ENCODE measurements around the gene AAMDC. TPM values are rescaled to one million over a fixed set of nuclear protein-coding genes. Genes with fewer than 3 reads are reported as not detected.
"Not testable (repeated sequence)": the region's sequence is repeated elsewhere in the genome, so short reads cannot be mapped to it uniquely, and the experiment has no call there.

The AAMDC gene
- total RNA-seq, 2 donors from 2014 or later: 103 to 113 TPM

DNA sequence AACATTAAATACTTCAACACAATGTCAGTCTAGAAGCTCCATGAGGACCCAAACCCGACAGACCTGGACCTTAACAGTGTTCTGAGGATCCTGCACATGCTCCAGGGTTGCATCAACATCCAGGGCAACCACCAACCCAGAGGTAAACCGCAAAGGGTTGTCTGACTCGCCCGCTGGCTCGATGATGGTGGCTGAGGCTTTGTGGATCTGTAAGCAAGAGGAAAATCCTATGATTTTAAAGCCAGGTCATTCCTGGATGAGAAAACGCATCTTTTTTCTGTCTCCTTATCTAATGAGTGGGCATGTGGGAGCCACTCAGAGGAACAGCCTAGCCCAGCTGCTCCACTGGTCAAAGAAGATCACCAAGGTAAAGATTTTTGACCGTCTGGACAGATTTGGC lies 70.3 kb downstream of the AAMDC start:
- H3K36me3 ChIP-seq: peaks cover 11% of the 10 kb centered on the region
- DNase-seq (ENCODE audit: low spot score); H3K27ac ChIP-seq; H3K9me3 ChIP-seq; H3K4me3 ChIP-seq; H3K27me3 ChIP-seq; H3K4me1 ChIP-seq: not testable (repeated sequence)

DNA sequence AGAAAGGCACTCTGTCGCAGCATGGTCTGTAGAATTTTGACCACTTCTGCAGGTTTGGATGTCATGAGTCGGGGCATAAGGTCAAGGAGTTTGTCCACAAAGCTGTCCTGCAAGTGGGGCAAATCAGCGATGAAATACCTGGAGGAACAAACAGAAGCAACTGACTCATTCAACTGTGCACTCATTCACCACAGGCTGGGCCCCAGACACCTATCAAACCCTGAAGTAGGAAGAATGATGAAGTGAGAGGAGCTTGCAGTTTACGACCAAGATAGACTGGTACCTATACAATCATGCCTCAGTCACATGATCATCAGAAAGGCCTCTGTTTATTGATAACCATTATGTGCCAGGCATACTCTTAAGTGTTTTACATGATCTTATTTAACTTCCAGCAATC lies 70.8 kb downstream of the AAMDC start:
- H3K36me3 ChIP-seq: peaks cover 11% of the 10 kb centered on the region

DNA sequence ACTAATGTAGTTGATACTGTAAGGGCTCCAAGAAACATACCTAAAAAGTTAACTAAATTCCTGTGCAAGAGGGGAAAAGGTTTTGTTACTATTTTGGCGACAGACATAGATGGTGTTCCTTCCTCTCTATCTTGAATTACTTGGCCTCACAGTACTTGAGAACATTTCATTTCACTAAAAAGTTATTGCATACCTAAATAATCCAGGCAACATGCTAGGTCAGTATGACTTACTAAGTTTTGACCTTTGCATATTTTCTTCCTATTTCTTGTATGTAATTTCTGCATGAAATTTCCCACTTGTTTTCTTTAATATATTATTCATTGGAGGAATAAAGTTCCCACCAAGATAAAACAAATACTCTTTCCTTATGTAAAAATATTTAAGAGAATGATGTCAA lies 74.0 kb downstream of the AAMDC start:
- not testable (repeated sequence) for H3K9me3 ChIP-seq; H3K27ac ChIP-seq; H3K4me3 ChIP-seq; H3K4me1 ChIP-seq; H3K27me3 ChIP-seq; DNase-seq (ENCODE audit: low spot score)
- H3K36me3 ChIP-seq: peaks cover 22% of the 10 kb centered on the region

More for the DNA sequence above, 70.8 kb downstream of the AAMDC start:
- not testable (repeated sequence) for H3K4me1 ChIP-seq; H3K27me3 ChIP-seq; H3K9me3 ChIP-seq; H3K4me3 ChIP-seq; DNase-seq (ENCODE audit: low spot score); H3K27ac ChIP-seq

DNA sequence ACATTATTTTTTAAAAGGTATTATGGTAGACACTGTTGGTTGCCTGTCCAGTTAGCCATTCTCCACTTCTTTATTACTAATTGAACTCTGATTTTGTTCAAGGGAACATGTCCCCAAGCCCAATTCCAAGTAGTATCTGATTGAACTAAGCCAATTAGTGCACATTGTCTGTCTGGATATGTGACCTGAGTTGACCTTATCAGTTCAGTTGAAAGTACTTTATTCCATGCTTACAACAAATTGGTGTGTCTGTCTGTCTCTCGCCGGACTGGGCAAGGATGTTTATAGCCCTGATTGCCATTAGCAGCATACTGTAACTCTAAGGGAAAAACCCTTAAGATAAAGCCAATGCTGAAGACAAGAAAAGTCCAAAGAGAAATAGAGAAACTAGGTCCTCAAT lies 87.9 kb downstream of the AAMDC start:
- H3K4me3 ChIP-seq: no peak overlapping the region
- no peaks in the 10 kb centered on the region for H3K9me3 ChIP-seq
- no peak overlapping the region for H3K27ac ChIP-seq
- no peaks in the 10 kb centered on the region for H3K4me1 ChIP-seq
- no peak for TF ChIP-seq CTCF (IDR thresholded peaks at IDR 0.05)
- no peak for DNase-seq (ENCODE audit: low spot score)
- no peaks in the 10 kb centered on the region for H3K36me3 ChIP-seq
- H3K27me3 ChIP-seq: no peaks in the 10 kb centered on the region

DNA sequence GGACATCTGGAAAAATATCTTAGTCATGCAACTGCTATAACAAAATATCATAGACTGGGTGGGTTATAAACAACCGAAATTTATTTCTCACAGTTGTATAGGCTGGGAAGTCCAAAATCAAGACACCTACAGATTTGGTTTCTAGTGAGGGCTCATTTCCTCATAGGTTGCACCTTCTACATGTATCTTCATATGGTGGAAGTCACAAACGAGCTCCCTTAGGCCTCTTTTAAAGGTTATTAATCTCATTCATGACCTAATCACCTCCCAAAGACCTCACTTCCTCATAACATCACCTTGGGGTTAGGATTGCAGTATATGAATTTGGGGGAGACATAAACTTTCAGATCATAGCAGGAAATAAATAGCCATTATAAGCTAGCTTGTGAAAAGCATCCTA lies 88.3 kb downstream of the AAMDC start:
- peaks cover 0 to 1% of the 10 kb centered on the region in 2 donors for H3K4me1 ChIP-seq
- no peak for TF ChIP-seq CTCF (IDR thresholded peaks at IDR 0.05)
- no peaks in the 10 kb centered on the region for H3K27me3 ChIP-seq
- no peak for DNase-seq (ENCODE audit: low spot score)
- no peak overlapping the region for H3K27ac ChIP-seq
- H3K36me3 ChIP-seq: no peaks in the 10 kb centered on the region
- no peak overlapping the region for H3K4me3 ChIP-seq
- no peaks in the 10 kb centered on the region for H3K9me3 ChIP-seq

DNA sequence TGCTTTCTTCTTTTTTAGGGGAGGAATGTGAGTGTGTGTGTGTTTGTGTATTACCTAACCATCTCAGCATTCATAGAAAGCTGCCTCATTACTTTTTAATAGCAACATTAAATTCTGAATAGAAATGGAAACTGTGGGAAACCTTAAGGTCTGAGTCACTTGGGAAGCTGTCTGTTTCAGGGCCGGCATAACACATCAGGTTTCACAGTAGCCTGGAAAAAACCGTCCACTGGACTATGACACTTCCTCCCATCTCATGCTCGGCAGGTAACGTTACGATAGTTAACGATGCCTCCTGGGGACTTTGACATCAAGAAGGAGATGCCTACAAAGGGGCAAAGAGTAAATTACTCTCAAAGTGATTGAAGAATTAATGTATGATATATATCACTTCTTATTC lies 89.9 kb downstream of the AAMDC start:
- not testable (repeated sequence) for DNase-seq (ENCODE audit: low spot score); H3K9me3 ChIP-seq; H3K27ac ChIP-seq

DNA sequence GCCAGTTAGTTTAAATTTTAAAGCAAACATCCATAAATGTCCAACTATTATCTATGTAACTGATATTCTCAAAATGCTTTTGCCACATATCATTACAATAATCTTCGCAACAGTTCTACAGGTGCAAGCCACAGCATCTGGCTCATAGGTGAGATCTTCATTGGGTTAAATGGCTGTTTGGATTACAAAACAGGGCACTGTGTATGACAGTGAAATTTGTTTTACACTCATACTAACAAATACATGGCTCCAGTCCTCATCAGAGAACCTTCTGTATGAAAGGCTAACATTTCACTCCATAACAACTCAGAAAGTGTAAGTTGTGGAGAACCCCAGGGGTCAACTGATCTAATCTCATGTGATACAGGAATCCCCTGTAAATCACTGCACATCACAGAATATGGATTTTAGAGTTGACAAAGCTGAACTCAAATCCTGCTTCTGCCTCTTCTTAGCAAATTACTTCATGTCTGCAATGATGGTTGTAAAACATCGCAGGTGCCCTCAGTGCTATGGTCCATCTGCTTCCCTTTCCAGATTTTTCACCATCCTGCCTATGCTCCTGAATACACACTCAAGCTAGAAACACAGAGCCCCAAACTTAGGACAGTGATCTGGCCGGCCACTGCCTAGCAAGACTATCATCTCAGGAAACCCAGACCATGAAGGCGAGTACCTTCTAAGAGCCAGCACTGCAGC lies 92.8 kb downstream of the AAMDC start:
- H3K4me1 ChIP-seq; H3K36me3 ChIP-seq; H3K27ac ChIP-seq; DNase-seq (ENCODE audit: low spot score); H3K27me3 ChIP-seq; H3K9me3 ChIP-seq; H3K4me3 ChIP-seq: not testable (repeated sequence)

More for the DNA sequence above, 89.9 kb downstream of the AAMDC start:
- not testable (repeated sequence) for H3K36me3 ChIP-seq, H3K4me1 ChIP-seq, H3K27me3 ChIP-seq, H3K4me3 ChIP-seq

DNA sequence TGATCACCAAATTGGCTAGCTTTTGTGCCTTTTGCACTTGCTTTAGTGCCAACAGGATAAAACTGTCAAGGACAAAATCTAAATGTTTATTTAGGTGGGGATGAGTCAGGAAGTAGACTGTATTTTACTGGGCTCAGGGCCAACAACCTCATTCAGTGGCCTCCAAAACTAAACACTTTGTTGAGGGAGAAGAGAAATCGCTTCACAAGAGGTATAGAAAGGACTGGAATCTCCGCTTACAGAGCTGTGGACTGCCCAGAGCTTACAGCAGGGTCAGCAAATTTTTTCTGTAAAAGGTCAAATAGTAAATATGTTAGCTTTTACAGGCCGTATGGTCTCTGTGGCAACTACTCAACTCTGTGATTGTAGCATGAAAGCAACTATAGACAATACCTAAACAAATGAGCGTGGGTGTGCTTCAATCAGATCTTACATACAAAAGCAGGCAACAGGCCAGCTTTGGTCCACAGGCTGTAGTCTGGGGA lies 93.4 kb downstream of the AAMDC start:
- not testable (repeated sequence) for H3K4me1 ChIP-seq; H3K4me3 ChIP-seq; H3K27me3 ChIP-seq; DNase-seq (ENCODE audit: low spot score); H3K27ac ChIP-seq; H3K9me3 ChIP-seq; H3K36me3 ChIP-seq

DNA sequence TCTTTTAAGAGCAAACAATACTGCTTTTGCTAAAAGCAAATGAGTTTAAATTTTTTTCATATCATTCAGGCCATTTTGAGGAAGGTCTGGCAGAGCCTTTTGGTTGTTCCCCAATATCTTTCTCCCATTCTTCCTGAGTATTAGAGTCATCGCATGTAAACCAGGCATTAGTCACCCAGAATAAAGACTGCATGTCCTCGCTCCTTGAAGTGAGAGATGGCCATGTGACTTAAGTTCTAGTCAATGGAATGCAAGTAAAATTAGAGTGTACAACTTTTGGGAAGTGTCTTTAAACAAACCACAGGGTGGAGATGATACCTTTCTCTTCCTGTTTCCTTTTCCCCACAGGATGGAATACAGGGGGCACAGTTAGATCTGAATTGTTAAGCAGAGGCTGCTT lies 96.8 kb downstream of the AAMDC start:
- H3K4me1 ChIP-seq; H3K9me3 ChIP-seq; H3K27me3 ChIP-seq; H3K4me3 ChIP-seq; H3K27ac ChIP-seq; H3K36me3 ChIP-seq; DNase-seq (ENCODE audit: low spot score): not testable (repeated sequence)

Other genes with a start within 250 kb of the AAMDC start
- 1 to 10 TPM in 1 of 2 donors, under 1 TPM in 1; 0.86 to 1.7 TPM for gene AQP11, start 231.2 kb upstream of the AAMDC start, total RNA-seq
- gene CLNS1A, start 183.3 kb upstream of the AAMDC start, total RNA-seq: 10 to 100 TPM; 55.2 to 59.2 TPM
- gene RSF1, start 422 bp upstream of the AAMDC start, total RNA-seq: 10 to 100 TPM; 37.8 to 49.9 TPM
- gene INTS4, start 173.5 kb downstream of the AAMDC start, total RNA-seq: 10 to 100 TPM in 1 of 2 donors, 1 to 10 TPM in 1; 9.9 to 12.3 TPM
- gene KCTD14, start 202.1 kb downstream of the AAMDC start, total RNA-seq: 1 to 10 TPM in 1 of 2 donors, under 1 TPM in 1; 0.59 to 3.6 TPM
- 1 to 10 TPM in 1 of 2 donors, not detected in 1; 1.9 TPM for gene THRSP, start 242.7 kb downstream of the AAMDC start, total RNA-seq

Measured in right atrium auricular region (tissue), 2 donors.